T-helper 1 cell treated with Interleukin-12 subunit alpha and Interleukin-12 subunit beta and Interleukin-4 antibody, amounts not matched to agents 30 μg/mL and 1 μg/mL, for 36 hours (primary cell): ENCODE results near the gene ANKRD36.
A peak's percentile ranks its signal among the peaks of the same experiment; 100 is the strongest.
"Not testable (repeated sequence)": the region's sequence is repeated elsewhere in the genome, so short reads cannot be mapped to it uniquely, and the experiment has no call there.

ENCODE experiments used
- H3K27ac Mint-ChIP-seq: one replicate; pipeline ENCODE4 v1.8.0; 2021; ENCODE audit warnings: mild to moderate bottlenecking, mixed read lengths
- H3K27me3 Mint-ChIP-seq: one replicate; pipeline ENCODE4 v1.8.0; 2021; ENCODE audit warnings: low read depth, mixed read lengths
- H3K36me3 Mint-ChIP-seq: one replicate; pipeline ENCODE4 v1.8.0; 2021; ENCODE audit warnings: low read depth, mixed read lengths
- H3K4me1 Mint-ChIP-seq: one replicate; pipeline ENCODE4 v1.8.0; 2021; ENCODE audit warnings: low read depth, mixed read lengths
- H3K4me3 Mint-ChIP-seq: one replicate; pipeline ENCODE4 v1.8.0; 2021; ENCODE audit warnings: mild to moderate bottlenecking, moderate library complexity, mixed read lengths
- H3K9me3 Mint-ChIP-seq: one replicate; pipeline ENCODE4 v1.8.0; 2021; ENCODE audit warnings: mixed read lengths

Gene ANKRD36

DNA sequence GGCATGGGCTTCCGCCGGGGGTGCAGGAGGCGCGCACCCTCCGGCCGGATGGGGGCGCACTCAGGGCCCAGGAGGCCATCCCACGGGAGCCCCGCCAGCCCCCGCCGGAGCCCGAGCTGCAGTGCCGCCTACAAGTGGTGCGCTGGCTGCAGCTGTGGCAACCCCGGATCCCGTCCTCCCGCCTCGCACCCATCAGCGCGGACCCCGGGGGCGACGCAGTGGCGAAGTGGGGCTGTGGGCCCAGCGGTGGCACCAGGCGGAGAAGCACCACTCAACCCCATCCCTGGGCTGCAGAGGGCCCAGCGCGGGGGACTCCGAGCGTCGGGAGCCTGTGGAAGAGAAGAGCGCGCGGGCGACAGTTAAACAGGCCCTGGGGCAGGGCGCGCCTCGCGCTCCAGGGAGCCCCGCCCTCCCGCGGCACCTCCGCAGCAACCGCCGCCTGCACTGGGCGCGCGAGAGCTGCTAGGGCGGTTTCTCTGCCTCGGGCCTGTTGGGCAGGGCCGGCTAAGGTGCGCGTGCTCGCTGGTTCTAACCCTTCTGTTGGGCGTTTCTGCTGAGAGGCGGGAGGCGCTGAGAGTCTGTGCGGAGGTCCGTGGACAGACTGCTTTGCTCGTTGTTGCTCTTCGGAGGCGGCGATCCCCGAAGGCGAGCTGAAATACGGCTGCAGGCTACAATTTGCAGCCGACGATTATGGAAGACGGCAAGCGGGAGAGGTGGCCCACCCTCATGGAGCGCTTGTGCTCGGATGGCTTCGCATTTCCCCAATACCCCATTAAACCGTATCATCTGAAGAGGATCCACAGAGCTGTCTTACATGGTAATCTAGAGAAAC, at the start of gene ANKRD36:
ANKRD36 (plus strand) TSS at position 104 of the 832 bp plus-strand sequence; CDS start at position 691, 587 bp downstream.
- Mint-ChIP-seq H3K4me1 (peaks cover 12% of the 10 kb centered on the region), H3K27ac (peak within 1 kb of the TSS; percentile 98), H3K4me3 (peak within 1 kb of the TSS; percentile 98), H3K27me3 (peaks cover 29% of the 10 kb centered on the region)
- H3K9me3 Mint-ChIP-seq, H3K36me3 Mint-ChIP-seq: not testable (repeated sequence)

DNA sequence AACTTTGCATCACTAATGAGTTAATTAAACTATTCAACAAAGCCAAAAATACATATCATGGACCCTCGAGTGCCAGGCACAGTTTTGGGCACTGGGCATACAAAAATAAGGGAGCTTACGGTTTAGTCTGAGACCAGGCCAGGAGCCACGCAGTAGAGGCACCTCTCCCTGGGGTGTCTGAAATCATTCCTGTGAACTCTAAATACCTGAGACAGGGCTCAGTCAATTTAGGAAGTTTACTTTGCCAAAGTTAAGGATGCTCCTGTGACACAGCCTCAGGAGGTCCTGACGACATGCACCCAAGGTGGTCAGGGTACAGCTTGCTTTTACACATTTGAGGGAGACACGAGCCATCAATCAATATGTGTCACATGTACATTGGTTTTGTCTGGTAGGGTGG, 46.9 kb upstream of the ANKRD36 start:
- H3K36me3 Mint-ChIP-seq, H3K4me3 Mint-ChIP-seq: not testable (repeated sequence)

GRCh38 chr2:97067279-97068004, 45.5 kb upstream of the ANKRD36 start:
- no peaks in the 10 kb centered on the region for H3K9me3 Mint-ChIP-seq
- peaks cover 23% of the 10 kb centered on the region for H3K27me3 Mint-ChIP-seq
- H3K4me3 Mint-ChIP-seq, result no peak overlapping the region
- no peaks in the 10 kb centered on the region for H3K36me3 Mint-ChIP-seq
- no peaks in the 10 kb centered on the region for H3K4me1 Mint-ChIP-seq
- H3K27ac Mint-ChIP-seq, result no peak overlapping the region

More for the DNA sequence above, 46.9 kb upstream of the ANKRD36 start:
- H3K9me3 Mint-ChIP-seq, H3K4me1 Mint-ChIP-seq, H3K27ac Mint-ChIP-seq: not testable (repeated sequence)
- H3K27me3 Mint-ChIP-seq, result peaks cover 23% of the 10 kb centered on the region

DNA sequence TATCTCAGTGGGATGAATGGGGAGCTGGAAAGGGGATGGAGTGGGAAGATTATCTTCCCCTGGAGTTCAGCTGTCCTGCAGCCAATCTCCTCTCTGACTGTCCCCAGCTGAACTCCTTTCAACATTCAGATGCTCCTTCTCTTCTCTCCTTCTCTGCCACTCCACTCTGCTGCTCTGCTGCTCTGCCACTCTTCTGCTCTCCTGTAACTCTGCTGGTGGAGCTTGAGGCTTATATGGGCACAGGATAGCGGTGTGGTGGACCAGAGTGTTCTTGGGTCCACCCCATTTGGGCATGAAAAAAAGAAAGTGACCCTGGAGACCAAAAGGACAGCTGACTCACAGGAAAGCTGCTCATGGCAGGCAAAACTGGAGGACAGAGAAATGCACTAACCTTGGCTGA, 44.9 kb upstream of the ANKRD36 start:
- Mint-ChIP-seq H3K4me3 (no peak overlapping the region), H3K4me1 (no peaks in the 10 kb centered on the region), H3K36me3 (no peaks in the 10 kb centered on the region), H3K27me3 (peaks cover 19% of the 10 kb centered on the region), H3K9me3 (no peaks in the 10 kb centered on the region), H3K27ac (no peak overlapping the region)

- H3K27me3 Mint-ChIP-seq, result peaks cover 18% of the 10 kb centered on the region
- H3K27ac Mint-ChIP-seq, H3K4me3 Mint-ChIP-seq, H3K36me3 Mint-ChIP-seq, H3K4me1 Mint-ChIP-seq, H3K9me3 Mint-ChIP-seq: not testable (repeated sequence)
These were observed 44.2 kb upstream of the ANKRD36 start for GRCh38 chr2:97068722-97069121.

GRCh38 chr2:97070915-97071314, 42.0 kb upstream of the ANKRD36 start:
- not testable (repeated sequence) for H3K4me3 Mint-ChIP-seq, H3K9me3 Mint-ChIP-seq

DNA sequence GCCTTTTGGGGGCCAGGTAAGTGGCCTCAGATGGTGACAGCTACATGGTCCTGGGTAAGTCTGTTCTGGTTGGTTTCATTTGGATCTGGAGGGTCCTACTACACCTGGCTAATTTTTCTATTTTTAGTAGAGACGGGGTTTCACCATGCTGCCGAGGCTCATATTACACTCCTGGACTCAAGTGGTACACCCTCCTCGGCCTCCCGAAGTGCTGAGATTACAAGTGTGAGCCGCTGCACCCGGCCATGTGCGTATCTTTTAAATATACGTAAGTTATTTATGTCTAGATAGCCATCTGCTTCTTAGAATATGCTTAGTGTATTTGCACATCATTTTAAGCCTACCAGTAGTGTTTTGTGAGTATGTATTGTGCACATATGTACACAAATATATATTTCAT, 35.7 kb upstream of the ANKRD36 start:
- not testable (repeated sequence) for H3K9me3 Mint-ChIP-seq, H3K27me3 Mint-ChIP-seq, H3K4me1 Mint-ChIP-seq, H3K36me3 Mint-ChIP-seq, H3K4me3 Mint-ChIP-seq, H3K27ac Mint-ChIP-seq

More at GRCh38 chr2:97070915-97071314, 42.0 kb upstream of the ANKRD36 start:
- H3K36me3 Mint-ChIP-seq, H3K27ac Mint-ChIP-seq, H3K4me1 Mint-ChIP-seq: not testable (repeated sequence)
- H3K27me3 Mint-ChIP-seq, result peaks cover 17% of the 10 kb centered on the region

GRCh38 chr2:97080855-97081254, 32.1 kb upstream of the ANKRD36 start:
- not testable (repeated sequence) for H3K27me3 Mint-ChIP-seq, H3K4me3 Mint-ChIP-seq, H3K36me3 Mint-ChIP-seq, H3K9me3 Mint-ChIP-seq, H3K27ac Mint-ChIP-seq, H3K4me1 Mint-ChIP-seq

GRCh38 chr2:97082206-97082605, 30.7 kb upstream of the ANKRD36 start:
- not testable (repeated sequence) for H3K27me3 Mint-ChIP-seq, H3K9me3 Mint-ChIP-seq, H3K4me1 Mint-ChIP-seq, H3K4me3 Mint-ChIP-seq, H3K27ac Mint-ChIP-seq, H3K36me3 Mint-ChIP-seq

GRCh38 chr2:97083516-97083915, 29.4 kb upstream of the ANKRD36 start:
- not testable (repeated sequence) for H3K36me3 Mint-ChIP-seq, H3K9me3 Mint-ChIP-seq, H3K4me3 Mint-ChIP-seq, H3K4me1 Mint-ChIP-seq, H3K27ac Mint-ChIP-seq, H3K27me3 Mint-ChIP-seq

DNA sequence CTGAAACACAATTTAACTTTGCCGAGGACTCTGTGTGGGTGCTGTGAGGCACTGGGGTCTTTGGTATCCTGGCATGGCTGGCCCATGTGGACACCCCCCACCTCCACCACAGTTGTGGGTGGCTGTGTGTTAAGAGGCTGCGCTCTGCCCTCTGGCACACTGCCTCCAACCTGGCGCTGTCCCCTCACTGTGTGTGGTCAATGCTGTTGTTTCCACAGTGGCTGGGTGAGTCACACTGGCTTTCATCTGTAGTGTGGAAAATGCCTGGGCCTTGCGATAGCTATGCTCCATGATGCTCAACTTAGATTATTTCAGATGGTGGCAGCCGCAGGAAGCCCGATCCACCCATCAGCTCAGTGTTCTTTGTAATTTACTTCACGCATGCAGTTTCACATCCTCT, 27.9 kb upstream of the ANKRD36 start:
- H3K4me1 Mint-ChIP-seq, H3K36me3 Mint-ChIP-seq, H3K27ac Mint-ChIP-seq, H3K27me3 Mint-ChIP-seq, H3K9me3 Mint-ChIP-seq, H3K4me3 Mint-ChIP-seq: not testable (repeated sequence)

- not testable (repeated sequence) for H3K4me3 Mint-ChIP-seq, H3K27me3 Mint-ChIP-seq, H3K9me3 Mint-ChIP-seq, H3K27ac Mint-ChIP-seq, H3K4me1 Mint-ChIP-seq, H3K36me3 Mint-ChIP-seq
These were observed 24.2 kb upstream of the ANKRD36 start for GRCh38 chr2:97088706-97089105.

DNA sequence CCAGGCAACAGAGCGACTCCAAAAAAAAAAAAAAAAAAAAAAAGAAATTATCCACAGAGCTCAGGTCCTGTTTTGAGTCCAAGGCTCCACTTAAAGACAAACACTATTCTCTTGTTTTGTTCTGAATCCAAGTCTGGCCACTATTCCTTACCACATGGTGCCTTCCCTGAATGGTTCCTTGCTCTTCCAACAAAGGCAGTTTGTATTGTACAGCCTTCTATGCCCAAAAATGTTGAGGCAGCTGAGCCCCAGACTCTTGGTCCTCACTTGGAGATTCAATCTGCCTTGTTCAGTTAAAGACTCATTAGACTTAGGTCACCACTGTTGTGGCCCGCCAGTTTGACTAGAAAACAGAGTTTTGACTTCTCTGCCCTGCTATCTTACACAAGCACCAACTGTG, 20.0 kb upstream of the ANKRD36 start:
- H3K36me3 Mint-ChIP-seq, H3K27ac Mint-ChIP-seq, H3K4me3 Mint-ChIP-seq, H3K27me3 Mint-ChIP-seq, H3K9me3 Mint-ChIP-seq: not testable (repeated sequence)
- H3K4me1 Mint-ChIP-seq, result peaks cover 12% of the 10 kb centered on the region

DNA sequence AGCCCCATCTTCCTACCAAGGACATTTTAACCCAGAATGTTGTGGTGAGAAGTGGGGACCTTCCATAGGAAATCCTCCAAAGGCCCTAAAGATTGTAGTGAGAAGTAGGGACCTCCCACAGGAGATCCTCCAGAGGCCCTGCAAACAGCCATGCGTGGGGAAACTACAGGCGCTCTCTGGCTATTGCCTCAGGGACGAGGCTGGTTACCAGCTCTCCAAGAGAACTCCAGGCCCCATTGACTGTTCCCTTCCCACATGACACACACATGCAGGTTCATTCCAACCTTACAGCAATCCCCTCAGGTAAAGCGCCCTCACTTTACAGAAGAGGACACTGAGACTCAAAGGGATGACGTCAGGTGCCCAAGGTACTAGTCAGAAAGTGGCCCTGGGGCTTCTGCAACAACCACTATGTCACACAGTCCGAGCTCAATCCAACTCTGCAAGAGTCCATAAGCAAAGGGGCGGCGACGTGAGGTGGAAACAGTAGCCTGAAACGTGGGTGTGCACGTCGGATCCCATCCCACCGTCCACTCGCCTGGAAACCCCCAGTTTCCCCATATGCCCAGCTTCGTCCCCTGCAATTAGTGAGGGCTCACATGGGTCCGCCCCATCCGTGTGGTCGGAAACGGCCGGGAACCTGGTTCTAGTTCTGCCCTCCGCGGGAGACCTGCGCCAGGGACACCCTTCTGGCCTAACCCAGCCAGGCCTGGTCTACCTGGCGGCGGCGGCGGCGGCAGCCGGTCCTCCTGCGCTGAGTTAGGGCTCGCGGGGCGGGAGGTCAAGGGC, 18.8 kb upstream of the ANKRD36 start:
- H3K27ac Mint-ChIP-seq, H3K36me3 Mint-ChIP-seq, H3K9me3 Mint-ChIP-seq: not testable (repeated sequence)
- Mint-ChIP-seq H3K4me3 (peak overlapping the region; percentile 25), H3K27me3 (peaks cover 14% of the 10 kb centered on the region), H3K4me1 (peaks cover 10% of the 10 kb centered on the region)
